Esophagus muscularis mucosa (tissue), 3 donors: ENCODE measurements around the gene BRF1.

Experiments used
- CTCF ChIP-seq, 3 experiments: fragments of 200-600 bp in 2 of 3; fragments of 450-650 bp in 1 of 3; sonication (generic) in 2 of 3; IDR thresholded peaks; one replicate each; pipeline ENCODE4 v1.5.1; 2017 to 2019; ENCODE audit warnings: antibody characterized with exemption in 3 of 3, mild to moderate bottlenecking in 2 of 3, moderate library complexity in 1 of 3
- POLR2A ChIP-seq: fragments of 450-650 bp; IDR thresholded peaks from one replicate; pipeline ENCODE4 v1.6.1; 2017; ENCODE audit warnings: antibody characterized with exemption, moderate library complexity, mild to moderate bottlenecking, low read depth
- POLR2AphosphoS5 ChIP-seq, 2 donors: sonication (generic); formaldehyde crosslinking; IDR thresholded peaks; one replicate each; pipeline ENCODE4 v1.6.1; 2017; ENCODE audit warnings: antibody characterized with exemption in 2 of 2

- TF ChIP-seq POLR2A = no peak
- no peak for TF ChIP-seq CTCF (IDR thresholded peaks at IDR 0.05)
- TF ChIP-seq POLR2AphosphoS5 (IDR thresholded peaks at IDR 0.05) = no peak
These were observed 39.0 kb downstream of the BRF1 start for GRCh38 chr14:105261781-105262180.
